M059J (cell line): ENCODE measurements around the gene RAD1. TPM values are rescaled to one million over a fixed set of nuclear protein-coding genes. Genes with fewer than 3 reads are reported as not detected.
A peak's percentile ranks its signal among the peaks of the same experiment; 100 is the strongest.

Experiments used
- DNase-seq: peaks from one replicate; pipeline ENCODE4 v3.0.0-alpha.2; 2012; ENCODE audit warnings: low read depth
- total RNA-seq: library from RNA; depleted of rRNA; stranded (reverse); fragments of >200 nt; shearing (Covaris generic); gene quantifications from 2 replicates; pipeline ENCODE4 v1.2.3, GENCODE V29; 2014

RAD1 gene
- total RNA-seq, 1 experiment from 2014 or later, result 69.2 TPM

- DNase-seq, result no peak
Measured at GRCh38 chr5:34916518-34916917, 1.2 kb upstream of the RAD1 start.

- DNase-seq, result no peak
Measured at GRCh38 chr5:34915856-34916192, 520 bp upstream of the RAD1 start.

GRCh38 chr5:34914671-34915138, 599 bp downstream of the RAD1 start:
- peak; percentile 56 for DNase-seq

- peak; percentile 66 for DNase-seq
Measured at GRCh38 chr5:34913072-34913471, 2.2 kb downstream of the RAD1 start.

GRCh38 chr5:34905564-34905963, 9.7 kb downstream of the RAD1 start:
- no peak for DNase-seq

GRCh38 chr5:34903260-34903659, 12.0 kb downstream of the RAD1 start:
- no peak for DNase-seq

- DNase-seq, result no peak
Measured at GRCh38 chr5:34900652-34901051, 14.7 kb downstream of the RAD1 start.

GRCh38 chr5:34899066-34899465, 16.2 kb downstream of the RAD1 start:
- peak; percentile 44 for DNase-seq

- peak; percentile 75 for DNase-seq
Measured at GRCh38 chr5:34898258-34898895, 16.9 kb downstream of the RAD1 start.

- no peak for DNase-seq
Measured at GRCh38 chr5:34897646-34898045, 17.7 kb downstream of the RAD1 start.

GRCh38 chr5:34895641-34896419, 19.5 kb downstream of the RAD1 start:
- no peak for DNase-seq

GRCh38 chr5:34894716-34895115, 20.6 kb downstream of the RAD1 start:
- DNase-seq, result no peak

GRCh38 chr5:34892414-34892813, 22.9 kb downstream of the RAD1 start:
- DNase-seq, result no peak

GRCh38 chr5:34891981-34892380, 23.3 kb downstream of the RAD1 start:
- DNase-seq, result no peak

GRCh38 chr5:34889394-34889793, 25.9 kb downstream of the RAD1 start:
- DNase-seq, result no peak

- DNase-seq, result no peak
Measured at GRCh38 chr5:34886392-34887119, 28.7 kb downstream of the RAD1 start.

- DNase-seq, result no peak
Measured at GRCh38 chr5:34881246-34881645, 34.1 kb downstream of the RAD1 start.

- no peak for DNase-seq
Measured at GRCh38 chr5:34876275-34876674, 39.0 kb downstream of the RAD1 start.

GRCh38 chr5:34870382-34870781, 44.9 kb downstream of the RAD1 start:
- no peak for DNase-seq

GRCh38 chr5:34869256-34869655, 46.0 kb downstream of the RAD1 start:
- DNase-seq, result no peak

GRCh38 chr5:34868791-34869190, 46.5 kb downstream of the RAD1 start:
- no peak for DNase-seq

GRCh38 chr5:34867660-34868059, 47.6 kb downstream of the RAD1 start:
- DNase-seq, result no peak

- peak; percentile 7 for DNase-seq
Measured at GRCh38 chr5:34866989-34867471, 48.3 kb downstream of the RAD1 start.
